Measurements from ENCODE around the gene LYSMD4.
"Not testable (repeated sequence)": the region's sequence is repeated elsewhere in the genome, so short reads cannot be mapped to it uniquely, and the experiment has no call there.

The LYSMD4 gene

DNA sequence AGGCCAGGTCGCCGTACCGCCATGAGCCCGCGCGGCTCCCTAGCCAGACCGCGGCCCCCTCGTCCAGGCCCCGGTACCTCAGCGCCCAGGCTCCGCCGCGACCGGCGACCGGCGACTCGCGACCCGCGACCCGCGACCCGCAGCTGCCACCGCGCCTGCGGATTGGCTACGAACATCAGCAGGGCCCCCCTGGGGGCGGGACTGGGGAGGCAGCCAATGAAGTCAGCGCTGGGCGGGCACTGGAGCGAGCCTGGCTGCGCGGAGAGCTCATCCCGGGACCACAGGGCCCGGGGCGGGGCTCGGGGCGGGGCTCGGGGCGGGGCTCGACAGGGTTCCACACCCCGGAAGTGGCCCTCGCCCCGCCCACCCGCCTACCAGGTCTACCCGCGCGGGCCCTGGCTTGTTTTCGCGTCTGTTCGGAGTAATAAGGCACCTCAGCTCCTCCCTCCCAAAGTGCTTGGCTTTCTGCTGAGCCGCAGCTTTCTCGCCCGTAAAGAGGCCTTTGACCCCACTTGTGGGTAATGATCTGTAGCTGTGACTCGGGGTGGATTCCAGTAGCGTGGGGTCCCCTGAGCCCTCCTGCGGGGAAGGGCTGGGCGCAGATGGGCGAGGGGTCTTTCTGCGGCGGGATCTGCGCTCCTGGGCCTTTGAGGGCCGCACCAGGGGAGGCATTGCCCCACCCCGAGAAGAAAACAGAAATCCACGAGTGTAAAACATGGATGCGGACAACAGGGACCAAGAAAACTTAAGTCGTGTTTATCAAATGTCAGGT, at the start of gene LYSMD4:
LYSMD4 (minus strand) TSS at position 170 of the 772 bp plus-strand sequence. CDS start 1,438 bp downstream, outside the sequence.
- H3K9ac ChIP-seq: peak within 1 kb of the TSS; percentile 75

GRCh38 chr15:99782029-99782428, 48.8 kb upstream of the LYSMD4 start:
- H3K4me1 ChIP-seq, H3K27ac ChIP-seq, H4K20me1 ChIP-seq, H3K9me3 ChIP-seq, H3K4me3 ChIP-seq, H3K9ac ChIP-seq, H3K27me3 ChIP-seq, H3K4me2 ChIP-seq: not testable (repeated sequence)
- H3K36me3 ChIP-seq: peaks cover 12% of the 10 kb centered on the region

More for the DNA sequence above, at the start of gene LYSMD4:
- Histone ChIP-seq H3K4me3 (peak within 1 kb of the TSS; percentile 90), H3K27me3 (peaks cover 25% of the 10 kb centered on the region), H3K27ac (peak within 1 kb of the TSS; percentile 81), H3K4me2 (peak within 1 kb of the TSS; percentile 100), H3K9me3 (no peaks in the 10 kb centered on the region), H3K36me3 (peaks cover 16% of the 10 kb centered on the region), H3K4me1 (peaks cover 50% of the 10 kb centered on the region), H4K20me1 (peaks cover 29% of the 10 kb centered on the region)
- TF ChIP-seq Cebpa-rat (IDR thresholded peaks at IDR 0.05): no peak

- Histone ChIP-seq H3K4me1 (no peaks in the 10 kb centered on the region), H3K9me3 (peaks cover 11% of the 10 kb centered on the region)
Measured at GRCh38 chr15:99777144-99777543, 43.9 kb upstream of the LYSMD4 start.

DNA sequence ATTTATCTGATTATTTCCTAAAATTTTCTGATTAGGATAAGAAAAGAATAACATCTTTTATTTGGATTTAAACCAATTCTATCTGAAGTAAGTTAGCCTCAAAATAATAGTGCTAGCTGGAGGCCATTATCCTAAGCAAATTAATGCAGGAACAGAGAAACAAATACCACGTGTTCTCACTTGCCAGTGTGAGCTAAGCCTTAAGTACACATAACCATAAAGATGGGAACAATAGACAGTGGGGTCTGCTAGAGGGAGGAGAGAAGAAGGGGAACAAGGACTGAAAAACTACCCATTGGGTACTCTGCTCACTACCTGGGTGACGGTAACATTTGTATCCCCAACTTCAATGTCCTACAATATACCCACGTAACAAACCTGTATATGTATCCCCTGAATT, 31.3 kb upstream of the LYSMD4 start:
- H3K27me3 ChIP-seq: no peaks in the 10 kb centered on the region
- no peak for TF ChIP-seq Cebpa-rat (IDR thresholded peaks at IDR 0.05)

More at GRCh38 chr15:99777144-99777543, 43.9 kb upstream of the LYSMD4 start:
- Histone ChIP-seq H3K27ac (no peak overlapping the region), H3K36me3 (peaks cover 12% of the 10 kb centered on the region), H3K9ac (no peak overlapping the region), H3K4me3 (no peak overlapping the region), H3K27me3 (no peaks in the 10 kb centered on the region), H4K20me1 (no peaks in the 10 kb centered on the region), H3K4me2 (no peak overlapping the region)
- no peak for TF ChIP-seq Cebpa-rat (IDR thresholded peaks at IDR 0.05)

DNA sequence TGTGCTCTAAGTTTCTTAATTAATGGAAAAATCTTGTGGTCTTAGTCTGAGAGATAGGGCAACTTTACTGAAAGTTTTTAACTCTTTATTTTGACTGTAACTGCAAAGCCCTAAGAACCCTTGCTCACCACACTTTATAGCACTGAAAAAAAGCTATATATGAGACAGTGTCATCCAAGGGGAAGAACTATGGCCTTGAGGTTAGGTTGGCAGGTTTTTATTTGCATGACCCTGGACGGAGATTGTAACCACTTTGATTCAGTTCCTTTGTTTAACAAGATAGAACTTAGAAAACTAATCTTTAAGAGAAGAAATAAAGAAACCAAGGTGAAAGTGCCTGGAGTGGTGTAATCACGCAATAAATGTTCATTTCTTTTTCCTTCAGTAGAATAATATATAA, 30.6 kb upstream of the LYSMD4 start:
- Histone ChIP-seq H3K9me3 (no peaks in the 10 kb centered on the region), H3K4me3 (no peak overlapping the region), H3K27ac (no peak overlapping the region), H3K27me3 (no peaks in the 10 kb centered on the region), H3K9ac (no peak overlapping the region), H3K36me3 (no peaks in the 10 kb centered on the region), H3K4me2 (no peak overlapping the region), H3K4me1 (no peaks in the 10 kb centered on the region), H4K20me1 (no peaks in the 10 kb centered on the region)
- TF ChIP-seq Cebpa-rat (IDR thresholded peaks at IDR 0.05): no peak

More for the DNA sequence above, 31.3 kb upstream of the LYSMD4 start:
- Histone ChIP-seq H4K20me1 (no peaks in the 10 kb centered on the region), H3K9me3 (no peaks in the 10 kb centered on the region), H3K36me3 (no peaks in the 10 kb centered on the region), H3K9ac (no peak overlapping the region), H3K4me2 (no peak overlapping the region), H3K4me1 (no peaks in the 10 kb centered on the region), H3K27ac (no peak overlapping the region), H3K4me3 (no peak overlapping the region)

DNA sequence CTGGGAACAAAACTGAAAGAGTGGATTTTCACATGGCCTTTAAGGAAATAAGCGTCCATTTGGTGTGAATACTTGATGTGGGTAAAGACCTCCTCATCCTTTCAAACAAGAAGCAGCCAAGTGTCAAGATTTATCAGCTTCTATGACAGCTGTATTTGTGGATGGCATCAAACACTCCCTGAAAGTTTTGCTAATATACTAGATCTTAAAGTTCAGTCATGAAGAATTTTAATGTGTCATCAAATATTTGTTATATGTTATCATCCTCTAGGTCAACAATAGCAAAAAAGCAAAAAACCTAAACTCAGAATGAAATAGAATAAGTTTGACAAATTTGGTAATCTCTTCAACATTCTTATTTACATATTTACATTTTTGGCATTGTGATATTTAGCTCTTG, 29.1 kb upstream of the LYSMD4 start:
- Histone ChIP-seq H3K27ac (no peak overlapping the region), H3K4me3 (no peak overlapping the region)
- no peak for TF ChIP-seq Cebpa-rat (IDR thresholded peaks at IDR 0.05)

DNA sequence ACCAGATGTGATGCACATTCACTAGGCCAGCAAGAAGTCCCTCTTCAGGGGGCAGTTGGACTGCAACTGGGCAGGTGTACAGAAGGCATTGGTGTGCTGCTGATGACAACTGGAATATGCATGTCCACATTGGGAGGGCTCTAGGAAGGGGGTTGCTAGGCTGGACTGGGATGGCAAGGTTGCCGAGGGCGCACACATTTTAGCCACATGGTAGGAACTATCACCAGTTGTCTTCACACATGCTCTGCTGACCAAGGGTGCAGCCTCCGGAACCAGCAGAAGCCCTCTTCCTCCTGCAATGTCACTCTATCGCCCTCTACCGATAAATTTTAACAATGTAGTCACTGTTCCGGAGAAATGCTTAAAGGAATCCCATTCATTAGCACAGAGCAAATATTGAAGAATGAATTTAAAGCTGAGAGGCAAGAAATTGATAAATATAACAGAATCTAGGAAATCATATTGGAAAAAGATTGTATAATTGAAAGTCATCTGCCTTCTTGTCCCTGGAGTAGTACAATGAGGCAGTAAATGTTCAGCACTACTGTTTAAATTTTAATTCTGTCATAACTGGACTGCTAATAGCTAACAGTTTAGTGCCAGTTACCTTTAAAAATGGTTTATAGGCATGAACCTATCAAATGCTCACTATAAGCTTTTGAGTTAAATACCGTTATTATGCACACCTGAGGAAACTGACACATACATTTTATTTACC, 22.6 kb upstream of the LYSMD4 start:
- TF ChIP-seq Cebpa-rat (IDR thresholded peaks at IDR 0.05): no peak
- Histone ChIP-seq H3K9me3 (no peaks in the 10 kb centered on the region), H3K4me2 (peak overlapping the region; percentile 38), H3K4me3 (no peak overlapping the region), H4K20me1 (no peaks in the 10 kb centered on the region), H3K27me3 (no peaks in the 10 kb centered on the region), H3K4me1 (peaks cover 22% of the 10 kb centered on the region), H3K27ac (no peak overlapping the region), H3K36me3 (no peaks in the 10 kb centered on the region), H3K9ac (no peak overlapping the region)

More for the DNA sequence above, 29.1 kb upstream of the LYSMD4 start:
- H3K4me1 ChIP-seq: no peaks in the 10 kb centered on the region
- no peaks in the 10 kb centered on the region for H3K27me3 ChIP-seq
- H3K9me3 ChIP-seq: no peaks in the 10 kb centered on the region
- H3K9ac ChIP-seq: no peak overlapping the region
- no peak overlapping the region for H3K4me2 ChIP-seq
- H4K20me1 ChIP-seq: no peaks in the 10 kb centered on the region
- no peaks in the 10 kb centered on the region for H3K36me3 ChIP-seq

DNA sequence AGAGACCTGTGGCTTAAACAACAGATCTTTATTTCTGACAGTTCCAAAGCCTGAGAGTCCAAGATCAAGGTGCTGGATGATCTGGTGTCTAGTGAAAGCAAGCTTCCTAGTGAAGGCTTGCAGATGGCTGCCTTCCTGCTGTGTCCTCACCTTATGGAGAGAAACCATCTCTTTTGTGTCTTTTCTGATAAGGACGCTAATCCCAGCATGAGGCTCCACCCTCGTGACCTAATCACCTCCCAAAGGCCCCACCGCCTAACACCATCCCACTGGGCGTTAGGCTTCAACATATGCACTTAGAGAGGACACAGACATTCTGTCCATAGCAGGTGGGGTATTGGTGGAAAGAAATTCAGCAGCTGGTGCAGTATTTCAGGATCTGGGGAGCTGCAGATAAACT, 19.8 kb upstream of the LYSMD4 start:
- H3K9ac ChIP-seq: no peak overlapping the region
- 0 out of 2 replicates have a peak overlapping the region, but pooled peaks have one; percentile 0 for H3K27ac ChIP-seq
- no peaks in the 10 kb centered on the region for H3K36me3 ChIP-seq
- H3K4me3 ChIP-seq: no peak overlapping the region
- no peaks in the 10 kb centered on the region for H4K20me1 ChIP-seq
- H3K4me2 ChIP-seq: peak overlapping the region; percentile 6; the same call in 1 of the 2 replicates
- H3K9me3 ChIP-seq: no peaks in the 10 kb centered on the region
- H3K27me3 ChIP-seq: no peaks in the 10 kb centered on the region
- H3K4me1 ChIP-seq: peaks cover 22% of the 10 kb centered on the region
- TF ChIP-seq Cebpa-rat (IDR thresholded peaks at IDR 0.05): no peak

GRCh38 chr15:99752556-99752955, 19.3 kb upstream of the LYSMD4 start:
- Histone ChIP-seq H3K4me1 (peaks cover 22% of the 10 kb centered on the region), H3K27ac (0 out of 2 replicates have a peak overlapping the region, but pooled peaks have one; percentile 0), H4K20me1 (no peaks in the 10 kb centered on the region), H3K36me3 (no peaks in the 10 kb centered on the region), H3K27me3 (no peaks in the 10 kb centered on the region), H3K4me2 (peak overlapping the region; percentile 6; the same call in 1 of the 2 replicates), H3K4me3 (no peak overlapping the region), H3K9me3 (no peaks in the 10 kb centered on the region), H3K9ac (no peak overlapping the region)
- no peak for TF ChIP-seq Cebpa-rat (IDR thresholded peaks at IDR 0.05)

DNA sequence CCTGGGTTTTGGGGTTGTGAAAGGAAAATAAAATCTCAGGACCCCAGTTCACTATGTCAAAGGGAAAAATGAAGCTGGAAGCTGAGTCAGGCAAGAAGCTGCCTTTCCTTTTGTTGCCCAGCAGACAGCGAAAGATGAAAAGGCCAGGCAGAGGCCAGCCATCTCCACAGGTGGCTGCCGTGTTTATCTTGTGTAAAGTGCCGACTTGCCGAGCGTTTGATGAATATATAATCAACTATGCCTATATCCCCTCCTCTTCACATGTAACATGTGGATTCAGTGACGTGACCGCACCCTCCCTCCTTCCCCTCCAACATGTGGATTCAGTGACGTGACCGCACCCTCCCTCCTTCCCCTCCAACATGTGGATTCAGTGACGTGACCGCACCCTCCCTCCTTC, 17.1 kb upstream of the LYSMD4 start:
- H3K36me3 ChIP-seq, H3K27ac ChIP-seq, H3K4me3 ChIP-seq, H3K9ac ChIP-seq, H3K4me2 ChIP-seq, H4K20me1 ChIP-seq, H3K27me3 ChIP-seq, H3K9me3 ChIP-seq: not testable (repeated sequence)
- H3K4me1 ChIP-seq: peaks cover 17% of the 10 kb centered on the region

All from BLaER1 (cell line).